GM18873 (cell line): Measurements from ENCODE around the gene PIGZ.

Experiments used
- ATAC-seq: cut with Tn5 transposase; IDR thresholded peaks from one replicate; pipeline ENCODE4 v1.9.1; 2021; ENCODE audit warnings: mild to moderate bottlenecking, moderate library complexity, moderate number of reproducible peaks; ENCODE audit not compliant: unreplicated experiment, low FRiP score

Gene PIGZ, protein sequence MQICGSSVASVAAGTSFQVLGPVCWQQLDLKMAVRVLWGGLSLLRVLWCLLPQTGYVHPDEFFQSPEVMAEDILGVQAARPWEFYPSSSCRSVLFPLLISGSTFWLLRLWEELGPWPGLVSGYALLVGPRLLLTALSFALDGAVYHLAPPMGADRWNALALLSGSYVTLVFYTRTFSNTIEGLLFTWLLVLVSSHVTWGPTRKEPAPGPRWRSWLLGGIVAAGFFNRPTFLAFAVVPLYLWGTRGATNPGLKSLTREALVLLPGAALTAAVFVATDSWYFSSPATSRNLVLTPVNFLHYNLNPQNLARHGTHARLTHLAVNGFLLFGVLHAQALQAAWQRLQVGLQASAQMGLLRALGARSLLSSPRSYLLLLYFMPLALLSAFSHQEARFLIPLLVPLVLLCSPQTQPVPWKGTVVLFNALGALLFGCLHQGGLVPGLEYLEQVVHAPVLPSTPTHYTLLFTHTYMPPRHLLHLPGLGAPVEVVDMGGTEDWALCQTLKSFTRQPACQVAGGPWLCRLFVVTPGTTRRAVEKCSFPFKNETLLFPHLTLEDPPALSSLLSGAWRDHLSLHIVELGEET

DNA sequence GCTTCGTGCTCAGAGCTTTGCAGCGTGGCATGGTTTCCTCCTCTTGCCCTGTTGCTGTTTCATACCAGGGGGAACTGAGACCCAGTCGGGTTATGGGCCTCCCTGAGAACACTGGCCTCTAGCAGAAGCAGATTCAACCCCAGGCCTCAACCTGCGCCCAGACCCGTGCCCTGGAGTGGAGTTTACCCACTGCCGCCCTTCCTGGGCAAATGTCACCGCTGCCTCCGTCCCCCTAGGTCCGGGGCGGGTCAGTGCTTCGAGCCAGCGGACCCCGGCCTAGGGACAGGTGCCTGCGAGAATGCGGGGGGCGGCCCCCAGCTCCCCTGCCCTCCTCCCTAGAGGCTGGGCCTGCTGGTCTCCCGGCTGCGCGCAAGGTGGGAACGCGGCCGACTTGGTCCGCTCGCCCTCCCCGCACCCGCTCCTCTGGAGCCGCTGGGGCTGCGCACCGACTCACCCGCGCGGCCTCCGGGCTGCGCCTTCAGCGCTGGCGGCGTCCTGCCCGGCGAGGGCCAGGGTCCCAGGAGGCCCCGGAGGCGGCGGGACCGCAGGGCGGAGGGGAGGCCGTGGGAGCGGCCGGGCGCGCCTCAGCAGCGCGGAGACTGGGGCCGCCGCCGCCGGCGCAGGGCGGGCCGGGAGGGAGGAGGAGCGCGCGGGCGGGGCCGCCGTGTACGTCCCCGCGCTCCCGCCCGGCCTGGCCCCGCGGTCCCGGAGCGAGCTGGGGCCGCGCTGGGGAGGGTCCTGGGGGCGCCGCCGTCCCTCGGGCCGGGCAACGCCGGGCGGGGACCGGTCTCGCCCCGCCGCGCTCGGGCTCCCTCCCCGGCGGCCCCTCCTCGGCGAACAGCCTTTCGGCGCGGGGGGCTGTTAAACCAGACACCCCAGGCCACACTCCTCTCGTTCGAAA, at the start of gene PIGZ:
TSS of gene PIGZ (minus strand) at position 601 of the 901 bp plus-strand sequence. CDS start 16,802 bp downstream, outside the sequence.
- no peak for ATAC-seq

DNA sequence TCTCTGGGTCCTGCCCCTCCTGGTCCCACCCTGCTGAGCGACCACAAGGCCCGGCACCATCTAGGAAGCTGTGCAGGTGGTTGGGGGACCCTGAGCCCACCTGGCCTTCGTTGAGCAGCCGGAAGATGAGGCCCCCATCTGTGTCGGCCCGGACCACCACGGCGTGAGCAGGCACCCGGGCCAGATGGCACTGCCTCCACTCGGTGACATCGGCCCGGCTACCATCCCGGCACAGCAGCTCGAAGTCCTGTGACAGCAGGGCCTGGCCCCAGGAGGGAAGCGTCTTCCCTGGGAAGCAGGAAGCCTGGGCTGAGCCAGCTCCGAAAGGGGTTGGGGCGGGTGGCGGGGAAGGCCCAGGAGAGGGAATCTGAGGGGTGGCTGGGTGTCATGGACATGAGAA, 48.4 kb upstream of the PIGZ start:
- no peak for ATAC-seq

DNA sequence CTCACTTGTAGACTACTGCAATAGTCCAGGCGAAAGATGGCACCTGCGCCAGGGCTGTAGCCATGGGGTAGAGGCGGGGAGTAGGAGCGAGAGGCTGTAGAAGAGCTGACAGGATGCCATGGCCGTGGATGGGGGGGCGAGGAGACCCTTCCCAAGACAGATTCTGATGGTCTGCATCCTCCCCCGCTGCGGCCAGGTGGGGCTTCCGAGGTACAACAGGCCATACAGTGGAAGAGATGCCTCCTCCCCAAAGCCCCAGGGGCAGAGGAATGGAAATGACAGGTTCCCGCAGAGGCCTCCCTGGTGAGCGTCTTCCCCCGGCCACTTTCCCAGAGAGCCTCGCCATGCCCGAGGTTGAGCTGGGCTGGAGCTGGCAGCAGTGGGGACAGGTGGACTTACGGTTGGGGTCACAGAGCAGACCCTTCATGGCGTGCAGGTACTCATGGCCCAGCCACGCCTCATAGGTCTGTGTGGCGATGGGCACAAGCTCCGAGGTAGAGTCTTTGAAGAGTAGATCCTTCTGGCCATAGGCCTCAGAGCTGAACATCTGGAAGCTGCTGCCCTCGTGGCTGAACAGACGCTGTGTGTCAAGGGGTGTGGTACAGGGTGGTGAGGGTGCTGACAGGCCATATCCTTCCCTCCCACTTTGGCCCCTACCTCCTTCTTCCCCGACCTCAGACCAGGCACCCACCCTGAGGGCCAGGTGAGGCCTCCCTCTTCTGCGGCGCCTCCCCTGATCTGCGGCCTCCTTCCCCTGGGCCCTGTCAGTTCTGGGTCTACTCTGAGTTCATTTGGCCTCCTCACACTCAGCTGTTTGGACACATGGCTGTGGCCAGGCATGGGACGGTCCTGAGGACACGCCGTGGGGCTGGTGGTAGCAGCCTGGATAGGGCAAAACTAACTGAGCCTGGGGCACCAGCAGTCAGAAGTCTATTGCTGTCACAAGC, 47.4 kb upstream of the PIGZ start:
- ATAC-seq, result no peak

DNA sequence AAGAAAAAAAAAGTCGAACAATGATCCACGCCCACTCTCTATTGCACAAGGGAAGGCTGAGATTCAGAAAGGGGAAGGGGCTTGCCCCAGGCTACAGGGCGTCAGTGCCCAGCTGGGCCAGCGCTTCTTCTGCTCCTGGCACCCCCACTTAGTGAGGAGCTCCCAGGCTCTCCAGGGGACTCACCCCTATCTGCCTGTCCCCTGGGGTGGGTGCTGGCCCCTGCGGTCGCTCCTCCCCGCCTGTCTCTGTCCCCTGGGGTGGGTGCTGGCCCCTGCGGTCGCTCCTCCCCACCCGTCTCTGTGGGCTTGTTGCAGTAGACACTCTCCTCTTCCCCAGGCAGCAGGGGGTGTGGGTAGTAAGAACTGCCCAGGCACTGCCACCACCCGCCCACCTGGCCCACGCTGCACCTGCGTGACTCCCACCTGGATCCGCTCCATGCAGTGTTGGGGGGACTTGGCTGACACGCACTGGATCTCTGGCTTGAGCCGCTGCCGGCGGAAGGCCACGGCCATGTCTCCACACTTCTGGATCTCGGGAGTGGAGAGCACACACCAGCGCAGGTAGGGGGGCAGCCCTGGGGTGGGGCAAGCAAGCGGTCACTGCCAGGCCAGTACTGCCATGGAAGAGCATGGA, 46.4 kb upstream of the PIGZ start:
- no peak for ATAC-seq

DNA sequence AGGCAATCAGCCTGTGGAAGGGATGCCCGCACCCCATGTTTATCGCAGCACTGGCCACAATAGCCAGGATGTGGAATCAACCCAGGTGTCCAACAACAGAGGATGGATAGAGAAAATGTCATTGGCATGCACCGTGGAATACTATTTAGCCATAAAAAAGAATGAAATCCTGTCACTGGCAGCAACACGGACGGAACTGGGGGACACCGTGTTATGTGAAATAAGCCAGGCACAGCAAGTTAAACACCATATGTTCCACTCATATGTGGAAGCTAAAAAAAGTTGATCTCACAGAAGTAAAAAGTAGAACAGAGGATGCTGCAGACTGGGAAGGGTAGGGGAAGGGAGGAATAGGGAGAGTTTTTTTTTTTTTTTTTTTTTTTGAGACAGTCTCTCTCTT, 45.4 kb upstream of the PIGZ start:
- ATAC-seq, result no peak

DNA sequence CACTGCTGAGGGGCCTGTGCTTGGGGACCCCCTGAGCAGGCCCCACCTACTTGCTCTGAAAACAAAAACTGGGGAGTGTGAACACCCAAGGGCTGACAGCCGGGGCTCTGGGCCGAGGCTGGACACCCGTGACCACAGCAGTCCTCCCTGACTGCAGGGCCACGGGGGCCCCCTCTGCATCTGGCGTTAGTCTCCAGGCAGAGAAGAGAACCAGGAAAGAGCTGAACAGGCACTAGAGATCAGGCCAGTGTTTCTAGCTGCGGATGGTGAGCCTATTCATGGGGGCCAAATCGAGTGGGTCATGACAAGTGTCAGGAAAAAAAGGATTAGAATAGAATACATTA, 43.9 kb upstream of the PIGZ start:
- ATAC-seq, result no peak

DNA sequence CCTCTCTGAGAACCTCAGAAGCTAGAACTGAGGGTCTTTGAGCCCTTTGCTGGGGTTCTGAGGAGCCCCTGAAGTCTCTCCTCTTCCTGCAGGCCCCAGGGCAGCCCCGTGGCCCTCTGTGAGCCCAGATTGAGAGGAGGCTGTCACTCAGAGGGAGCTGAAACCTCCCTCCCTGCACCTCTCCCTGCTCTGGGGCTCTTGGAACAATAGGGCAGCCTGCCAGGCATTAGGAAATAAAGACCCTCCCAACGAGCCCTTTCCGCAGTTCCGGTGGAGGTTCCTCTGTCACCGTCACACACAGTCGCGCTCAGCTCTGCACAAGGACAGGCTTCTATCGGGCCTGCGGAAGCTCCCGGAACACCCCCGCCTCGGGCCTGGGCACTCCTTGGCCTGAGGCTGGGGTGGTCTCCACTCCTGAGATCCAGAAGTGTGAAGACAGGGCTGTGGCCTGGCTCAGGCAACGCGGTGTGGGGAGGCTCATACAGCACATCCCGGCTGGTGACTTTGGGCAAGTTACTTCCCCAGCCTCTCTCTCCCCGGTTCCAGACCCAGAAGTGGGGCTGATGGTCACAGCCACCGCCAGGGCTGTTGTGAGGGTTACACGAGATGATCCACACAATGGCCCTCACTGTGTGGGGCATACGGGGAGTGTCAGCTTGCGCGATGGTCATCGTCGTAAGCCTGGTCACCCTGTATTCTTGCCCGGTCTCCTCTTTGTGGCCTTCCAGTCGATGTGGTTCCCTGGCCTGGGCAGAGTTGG, 43.3 kb upstream of the PIGZ start:
- ATAC-seq, result no peak

DNA sequence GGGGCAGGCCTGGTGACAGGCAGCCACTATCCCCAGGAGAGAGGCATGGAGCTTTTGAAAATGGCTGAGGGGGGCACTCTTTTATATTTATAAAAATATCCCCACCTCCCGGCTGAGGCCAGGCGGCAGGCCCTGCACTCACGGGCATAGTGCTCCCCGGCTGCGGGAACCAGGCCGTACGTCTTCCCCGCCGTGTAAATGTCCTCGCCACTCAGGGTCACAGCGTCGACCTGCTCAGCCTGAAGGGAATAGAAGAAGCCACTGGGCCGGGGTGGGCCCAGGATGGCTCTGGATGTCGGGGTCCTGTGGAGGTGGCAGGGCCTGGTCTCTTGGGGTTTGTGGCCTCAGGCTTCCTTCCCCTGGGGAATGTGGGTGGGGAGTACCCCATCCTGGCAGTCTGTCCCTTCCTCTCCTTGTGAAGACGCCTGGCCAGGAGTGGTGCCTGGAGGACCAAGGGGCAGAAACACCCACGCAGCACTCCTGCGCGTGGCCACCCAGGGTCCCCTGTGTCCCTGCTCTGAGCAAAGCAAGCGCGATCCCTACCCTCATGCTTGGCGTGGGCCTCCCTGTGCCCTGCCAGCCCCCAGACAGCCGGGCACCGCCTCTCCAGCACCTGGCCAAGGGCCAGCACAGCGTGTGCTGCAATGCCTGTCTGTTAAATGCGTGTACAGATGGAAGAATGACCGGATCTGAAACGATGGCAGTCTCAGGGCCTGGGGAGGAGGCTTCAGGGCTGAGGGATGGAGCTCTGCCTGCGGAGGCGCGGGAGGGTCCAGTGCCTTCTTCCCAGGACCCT, 42.1 kb upstream of the PIGZ start:
- no peak for ATAC-seq

DNA sequence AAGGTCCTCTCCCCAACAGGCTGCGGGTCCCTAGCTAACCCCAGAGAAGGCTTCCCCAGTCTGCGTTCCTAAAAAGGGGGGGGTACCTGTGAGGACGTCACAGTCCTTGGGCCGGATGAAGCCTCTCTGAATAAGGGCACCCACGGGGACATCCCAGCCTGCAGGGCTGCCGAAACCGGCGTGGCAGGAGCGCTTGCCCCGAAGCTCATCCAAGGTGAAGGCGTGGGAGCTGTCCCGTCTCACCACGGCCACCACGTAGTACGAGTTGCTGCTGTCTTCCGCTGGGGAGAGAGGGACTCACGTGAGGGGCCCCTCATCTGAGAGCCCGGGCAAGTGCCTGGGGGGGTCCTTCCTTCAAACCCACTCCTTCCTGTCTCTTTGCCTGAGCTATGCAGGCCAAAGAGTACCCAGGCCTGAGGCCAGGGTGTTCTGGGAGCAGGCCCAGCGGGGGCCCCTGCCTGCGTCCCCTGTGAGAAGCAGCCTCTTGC, 40.9 kb upstream of the PIGZ start:
- ATAC-seq, result no peak

DNA sequence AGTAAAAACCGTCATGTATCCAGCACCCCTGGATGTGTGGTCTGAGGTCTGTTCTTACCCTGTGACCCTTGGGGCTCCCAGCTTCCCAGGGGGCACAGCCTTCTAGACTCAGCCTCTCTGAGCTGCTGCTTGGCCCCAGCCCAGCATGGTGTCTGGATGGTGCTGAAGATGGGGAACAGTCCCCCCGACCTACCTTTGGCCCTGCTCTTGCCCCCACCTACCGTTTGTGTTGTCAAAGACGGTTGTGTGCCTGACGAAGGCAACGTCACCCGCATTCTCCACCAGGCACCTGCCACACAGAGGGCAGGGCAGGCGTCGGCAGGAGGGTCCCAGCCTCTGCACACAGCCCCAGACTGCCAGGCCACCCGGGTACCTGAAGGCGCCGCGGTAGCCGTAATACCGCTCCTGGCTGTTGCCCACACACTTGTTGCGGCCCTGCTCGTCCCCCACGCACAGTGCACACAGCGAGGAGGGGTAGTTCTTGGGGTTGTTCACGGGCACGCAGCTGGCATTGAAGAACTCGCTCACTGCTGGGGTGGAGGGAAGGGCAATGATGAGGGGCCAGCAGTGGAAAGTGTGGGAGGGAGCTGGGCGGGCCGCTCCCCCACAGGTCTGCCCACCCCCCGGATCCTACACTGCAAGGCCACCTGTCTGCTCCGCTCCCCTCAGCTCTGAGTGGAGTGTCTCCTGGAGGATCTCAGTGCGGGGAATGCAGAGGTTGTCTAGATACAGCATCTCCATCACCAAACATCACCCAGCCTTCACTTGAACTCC, 40.0 kb upstream of the PIGZ start:
- no peak for ATAC-seq

DNA sequence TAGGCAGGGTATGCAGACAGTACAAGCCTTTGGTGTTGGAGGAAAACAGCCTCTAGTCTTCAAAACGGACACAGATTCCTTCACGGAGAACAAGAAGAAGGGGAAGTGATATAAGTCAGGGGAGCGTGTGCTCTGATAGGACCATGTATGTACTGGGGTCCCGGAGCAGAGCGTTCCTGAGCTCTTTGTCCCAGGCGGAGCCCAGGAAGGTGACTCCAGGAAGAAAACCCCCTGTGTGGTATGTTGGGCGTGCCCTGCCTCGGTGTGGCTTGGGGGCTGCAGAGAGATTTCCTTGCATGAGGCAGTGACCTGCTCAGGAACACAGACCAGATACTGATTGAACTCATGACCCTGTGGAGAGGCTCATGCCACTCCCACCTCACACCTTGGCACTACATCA, 39.3 kb upstream of the PIGZ start:
- no peak for ATAC-seq

DNA sequence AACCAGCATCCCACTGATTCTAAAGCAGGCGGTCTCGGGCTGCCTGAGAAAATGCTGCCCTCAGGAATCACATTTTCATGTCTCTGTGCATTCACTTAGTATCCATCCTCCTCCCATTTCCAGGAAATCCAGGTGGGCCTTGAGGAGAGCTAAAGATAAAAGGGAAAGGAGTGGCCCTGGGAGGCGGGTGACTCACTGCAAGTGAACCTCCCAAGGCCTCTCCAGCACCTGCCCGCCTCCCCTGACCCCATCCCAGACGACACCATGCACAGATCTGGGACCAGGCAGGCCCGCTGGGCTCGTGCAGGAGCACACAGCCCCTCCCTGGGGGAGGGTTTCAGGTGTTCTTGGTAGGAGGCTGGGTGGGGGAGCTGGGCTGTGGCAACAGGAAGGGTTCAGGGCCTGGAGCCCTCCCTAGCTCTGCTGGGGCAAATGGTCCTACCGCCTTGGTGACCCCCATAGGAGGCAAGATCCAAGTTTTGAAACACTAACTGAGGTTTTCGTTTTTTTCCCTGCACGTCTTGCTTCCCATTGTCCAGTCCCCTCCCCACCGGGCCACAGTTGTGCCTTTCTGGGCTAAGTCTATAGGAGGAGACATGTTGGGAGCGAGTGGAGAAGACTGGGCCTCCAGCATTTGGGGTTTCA, 38.8 kb upstream of the PIGZ start:
- no peak for ATAC-seq

DNA sequence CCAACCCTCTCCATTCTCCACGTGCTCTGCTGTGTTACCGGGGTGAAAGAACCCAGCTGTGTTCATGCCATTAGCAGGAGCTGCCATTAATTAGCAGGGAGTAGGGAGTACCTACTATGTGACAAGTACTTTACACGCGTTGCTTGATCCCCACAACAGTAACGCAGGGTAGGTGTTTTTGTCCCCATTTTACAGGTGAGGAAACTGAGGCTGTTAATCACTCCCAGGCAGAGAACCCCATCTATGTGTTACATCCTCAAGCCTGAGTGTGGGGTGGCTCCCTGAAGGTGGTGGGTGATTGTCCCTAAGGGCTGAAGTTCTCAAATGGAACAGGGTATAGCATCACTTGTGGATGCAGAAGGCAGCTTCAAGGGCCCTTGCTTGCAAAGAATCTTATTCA, 38.2 kb upstream of the PIGZ start:
- no peak for ATAC-seq

DNA sequence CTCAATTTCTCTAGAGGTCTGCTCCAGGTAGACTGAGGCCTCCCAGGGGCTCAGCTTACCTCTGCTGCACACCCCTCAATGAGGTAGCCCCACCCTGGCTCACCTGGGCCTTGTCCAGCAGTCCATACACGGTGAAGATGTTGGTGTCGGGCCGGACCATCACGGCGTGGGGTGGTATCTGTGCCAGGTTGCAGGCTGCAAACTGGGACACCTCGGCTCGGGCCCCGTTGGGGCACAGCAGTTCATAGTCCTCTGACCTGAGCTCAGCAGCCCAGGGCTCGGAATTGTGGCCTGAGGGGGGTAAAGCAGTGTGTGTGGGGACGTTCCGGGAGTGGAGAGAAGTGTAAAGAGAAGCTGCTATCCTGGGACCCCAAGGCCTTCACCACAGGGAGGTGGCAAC, 37.8 kb upstream of the PIGZ start:
- no peak for ATAC-seq

DNA sequence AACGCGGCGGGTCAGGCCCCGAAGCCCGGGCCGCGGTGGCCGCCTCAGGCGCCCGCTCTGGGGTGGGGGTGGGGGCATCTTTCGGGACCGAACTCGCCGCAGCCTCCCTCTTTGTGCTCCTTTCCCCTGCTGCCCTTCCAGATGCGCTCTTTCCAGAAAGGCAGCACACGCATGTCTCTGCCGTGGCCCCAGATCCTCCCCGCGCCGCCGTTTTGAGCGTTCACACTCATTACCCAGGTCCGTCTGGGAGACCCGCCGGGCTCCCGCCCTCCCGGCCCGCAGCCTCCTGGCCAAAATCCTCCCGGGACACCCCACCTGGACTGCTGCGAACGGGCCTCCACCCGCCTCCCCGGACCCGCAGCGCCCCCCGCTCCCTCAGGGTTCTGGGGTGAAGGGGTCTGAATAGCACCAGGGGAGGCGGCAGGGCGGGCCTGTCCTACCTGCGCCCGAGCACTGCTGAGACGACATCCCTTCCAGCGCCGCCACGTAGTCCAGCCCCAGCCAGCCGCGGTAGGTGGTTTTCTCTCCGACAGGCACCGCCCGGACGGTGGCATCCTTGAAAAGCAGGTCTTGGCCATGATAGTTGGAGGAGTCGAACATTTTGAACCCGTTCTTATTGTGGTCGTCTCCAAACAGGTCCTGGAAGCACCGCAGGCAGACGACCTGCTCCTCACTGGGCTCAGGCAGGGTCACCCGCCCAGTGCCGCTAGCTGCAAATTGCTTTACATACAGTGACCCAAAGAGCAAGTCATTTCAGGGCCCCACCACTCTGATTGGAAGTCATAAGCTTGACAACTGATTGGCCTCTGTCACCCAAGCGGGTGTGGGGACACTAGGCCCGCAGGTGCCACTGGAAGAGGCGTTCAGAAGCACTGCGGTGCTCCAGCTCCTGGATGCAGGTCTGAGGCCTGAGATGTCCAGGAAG, 35.1 kb upstream of the PIGZ start:
- ATAC-seq, result no peak
